ENCODE results near the gene DPYD.

The DPYD gene

GRCh38 chr1:97077221-97077620 lies 843.6 kb downstream of the DPYD start:
- Histone ChIP-seq H3K27ac (no peak overlapping the region), H3K9me3 (no peaks in the 10 kb centered on the region), H3K4me3 (no peak overlapping the region), H3K27me3 (no peaks in the 10 kb centered on the region), H3K4me1 (no peaks in the 10 kb centered on the region), H3K36me3 (peaks cover 0 to 5% (median 0%) of the 10 kb centered on the region in 3 donors)
- TF ChIP-seq, protein P1, sequence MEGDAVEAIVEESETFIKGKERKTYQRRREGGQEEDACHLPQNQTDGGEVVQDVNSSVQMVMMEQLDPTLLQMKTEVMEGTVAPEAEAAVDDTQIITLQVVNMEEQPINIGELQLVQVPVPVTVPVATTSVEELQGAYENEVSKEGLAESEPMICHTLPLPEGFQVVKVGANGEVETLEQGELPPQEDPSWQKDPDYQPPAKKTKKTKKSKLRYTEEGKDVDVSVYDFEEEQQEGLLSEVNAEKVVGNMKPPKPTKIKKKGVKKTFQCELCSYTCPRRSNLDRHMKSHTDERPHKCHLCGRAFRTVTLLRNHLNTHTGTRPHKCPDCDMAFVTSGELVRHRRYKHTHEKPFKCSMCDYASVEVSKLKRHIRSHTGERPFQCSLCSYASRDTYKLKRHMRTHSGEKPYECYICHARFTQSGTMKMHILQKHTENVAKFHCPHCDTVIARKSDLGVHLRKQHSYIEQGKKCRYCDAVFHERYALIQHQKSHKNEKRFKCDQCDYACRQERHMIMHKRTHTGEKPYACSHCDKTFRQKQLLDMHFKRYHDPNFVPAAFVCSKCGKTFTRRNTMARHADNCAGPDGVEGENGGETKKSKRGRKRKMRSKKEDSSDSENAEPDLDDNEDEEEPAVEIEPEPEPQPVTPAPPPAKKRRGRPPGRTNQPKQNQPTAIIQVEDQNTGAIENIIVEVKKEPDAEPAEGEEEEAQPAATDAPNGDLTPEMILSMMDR (IDR thresholded peaks at IDR 0.05): no peak
- intact Hi-C loops (cut with DNase I; ENCODE audit: low total_unique reads): no loop called here
- no peak for DNase-seq

- intact Hi-C loops (cut with DNase I; ENCODE audit: low total_unique reads): no loop called here
- H3K4me3 ChIP-seq: no peak overlapping the region
Observed at GRCh38 chr1:97074771-97075170, 846.1 kb downstream of the DPYD start.

DNA sequence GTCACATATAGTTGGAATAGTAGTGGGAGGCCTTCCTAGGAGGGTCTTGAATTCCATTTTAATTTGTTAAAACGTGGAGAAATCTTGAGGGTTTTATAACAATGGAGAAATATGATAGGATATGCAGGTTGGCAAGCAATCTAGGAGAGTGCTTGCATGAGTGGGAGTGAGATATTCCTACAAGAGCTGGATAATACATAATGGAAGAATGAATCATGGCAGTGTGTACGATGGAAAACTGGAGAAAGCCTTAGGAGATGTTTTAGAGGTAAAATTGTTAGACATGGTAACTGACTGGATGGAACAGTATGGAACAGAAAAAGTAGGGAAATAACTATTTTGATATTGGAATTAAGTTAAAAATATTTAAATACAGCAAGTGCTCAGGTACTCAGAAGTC lies 846.9 kb downstream of the DPYD start:
- peaks cover 0 to 5% (median 0%) of the 10 kb centered on the region in 3 donors for H3K36me3 ChIP-seq
- TF ChIP-seq, protein P1 (IDR thresholded peaks at IDR 0.05): no peak
- no peak overlapping the region for H3K4me3 ChIP-seq
- no peaks in the 10 kb centered on the region for H3K4me1 ChIP-seq
- no peaks in the 10 kb centered on the region for H3K27me3 ChIP-seq
- no peak overlapping the region for H3K27ac ChIP-seq
- H3K9me3 ChIP-seq: no peaks in the 10 kb centered on the region
- no peak for DNase-seq
- intact Hi-C loops (cut with DNase I; ENCODE audit: low total_unique reads): no loop called here

More at GRCh38 chr1:97074771-97075170, 846.1 kb downstream of the DPYD start:
- Histone ChIP-seq H3K27ac (no peak overlapping the region), H3K9me3 (no peaks in the 10 kb centered on the region), H3K4me1 (no peaks in the 10 kb centered on the region), H3K36me3 (peaks cover 0 to 5% (median 0%) of the 10 kb centered on the region in 3 donors), H3K27me3 (no peaks in the 10 kb centered on the region)
- DNase-seq: no peak
- TF ChIP-seq, protein P1 (IDR thresholded peaks at IDR 0.05): no peak

DNA sequence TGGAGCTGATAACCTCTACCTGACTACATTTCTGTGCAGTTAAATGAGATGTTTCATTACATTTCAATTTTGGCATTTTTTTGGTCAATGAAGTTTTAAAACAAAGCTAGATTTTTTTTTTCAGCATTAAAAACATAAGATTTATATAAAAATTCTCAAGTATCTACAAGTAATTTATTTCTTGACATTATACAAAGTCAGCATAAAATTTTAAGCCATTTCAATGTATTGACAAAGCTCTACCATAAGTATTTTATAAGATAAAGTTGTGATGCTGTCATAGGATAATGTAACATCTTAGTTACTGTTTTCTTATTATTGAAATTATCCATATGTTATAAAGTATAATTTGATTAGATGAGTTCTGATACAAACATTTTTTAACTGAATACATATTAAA lies 847.7 kb downstream of the DPYD start:
- H3K36me3 ChIP-seq: peaks cover 0 to 5% (median 0%) of the 10 kb centered on the region in 3 donors

GRCh38 chr1:97071173-97071572 lies 849.7 kb downstream of the DPYD start:
- Histone ChIP-seq H3K27me3 (no peaks in the 10 kb centered on the region), H3K4me1 (no peaks in the 10 kb centered on the region), H3K4me3 (no peak overlapping the region), H3K36me3 (peaks cover 0 to 5% (median 0%) of the 10 kb centered on the region in 3 donors), H3K9me3 (peaks cover 0 to 9% (median 0%) of the 10 kb centered on the region in 3 donors), H3K27ac (no peak overlapping the region)
- intact Hi-C loops (cut with DNase I; ENCODE audit: low total_unique reads): no loop called here
- no peak for DNase-seq
- TF ChIP-seq, protein P1 (IDR thresholded peaks at IDR 0.05): no peak

More for the DNA sequence above, 847.7 kb downstream of the DPYD start:
- Histone ChIP-seq H3K4me3 (no peak overlapping the region), H3K27me3 (no peaks in the 10 kb centered on the region), H3K27ac (no peak overlapping the region), H3K9me3 (no peaks in the 10 kb centered on the region), H3K4me1 (no peaks in the 10 kb centered on the region)
- TF ChIP-seq, protein P1 (IDR thresholded peaks at IDR 0.05): no peak
- intact Hi-C loops (cut with DNase I; ENCODE audit: low total_unique reads): no loop called here
- DNase-seq: no peak

- no peak overlapping the region for H3K27ac ChIP-seq
- intact Hi-C loops (cut with DNase I; ENCODE audit: low total_unique reads): no loop called here
- H3K9me3 ChIP-seq: peaks cover 0 to 9% (median 0%) of the 10 kb centered on the region in 3 donors
- no peaks in the 10 kb centered on the region for H3K4me1 ChIP-seq
- H3K27me3 ChIP-seq: no peaks in the 10 kb centered on the region
- TF ChIP-seq, protein P1 (IDR thresholded peaks at IDR 0.05): no peak
- peaks cover 0 to 5% (median 0%) of the 10 kb centered on the region in 3 donors for H3K36me3 ChIP-seq
- DNase-seq: no peak
- no peak overlapping the region for H3K4me3 ChIP-seq
Observed at GRCh38 chr1:97070376-97070775, 850.5 kb downstream of the DPYD start.
